ENCODE data around the gene RAE1.

RAE1 gene

DNA sequence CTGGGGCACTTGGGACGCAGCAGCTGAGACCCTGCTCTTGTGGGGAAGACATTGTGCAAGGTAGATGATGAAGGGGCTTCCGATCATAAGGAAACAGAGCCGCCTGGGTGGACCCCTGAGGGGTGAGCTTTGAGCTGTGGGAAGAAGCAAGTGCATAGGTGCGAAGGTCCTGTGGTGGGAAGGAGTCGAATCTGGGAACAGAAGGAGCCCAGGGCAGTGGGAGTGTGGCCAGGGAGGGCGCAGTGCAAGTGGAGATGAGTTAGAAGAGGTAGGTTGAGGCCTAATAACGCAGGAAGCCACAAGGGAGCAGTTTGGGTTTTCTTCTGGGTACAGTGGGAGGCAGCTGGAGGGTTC lies 50.5 kb downstream of the RAE1 start:
- no peak for DNase-seq

DNA sequence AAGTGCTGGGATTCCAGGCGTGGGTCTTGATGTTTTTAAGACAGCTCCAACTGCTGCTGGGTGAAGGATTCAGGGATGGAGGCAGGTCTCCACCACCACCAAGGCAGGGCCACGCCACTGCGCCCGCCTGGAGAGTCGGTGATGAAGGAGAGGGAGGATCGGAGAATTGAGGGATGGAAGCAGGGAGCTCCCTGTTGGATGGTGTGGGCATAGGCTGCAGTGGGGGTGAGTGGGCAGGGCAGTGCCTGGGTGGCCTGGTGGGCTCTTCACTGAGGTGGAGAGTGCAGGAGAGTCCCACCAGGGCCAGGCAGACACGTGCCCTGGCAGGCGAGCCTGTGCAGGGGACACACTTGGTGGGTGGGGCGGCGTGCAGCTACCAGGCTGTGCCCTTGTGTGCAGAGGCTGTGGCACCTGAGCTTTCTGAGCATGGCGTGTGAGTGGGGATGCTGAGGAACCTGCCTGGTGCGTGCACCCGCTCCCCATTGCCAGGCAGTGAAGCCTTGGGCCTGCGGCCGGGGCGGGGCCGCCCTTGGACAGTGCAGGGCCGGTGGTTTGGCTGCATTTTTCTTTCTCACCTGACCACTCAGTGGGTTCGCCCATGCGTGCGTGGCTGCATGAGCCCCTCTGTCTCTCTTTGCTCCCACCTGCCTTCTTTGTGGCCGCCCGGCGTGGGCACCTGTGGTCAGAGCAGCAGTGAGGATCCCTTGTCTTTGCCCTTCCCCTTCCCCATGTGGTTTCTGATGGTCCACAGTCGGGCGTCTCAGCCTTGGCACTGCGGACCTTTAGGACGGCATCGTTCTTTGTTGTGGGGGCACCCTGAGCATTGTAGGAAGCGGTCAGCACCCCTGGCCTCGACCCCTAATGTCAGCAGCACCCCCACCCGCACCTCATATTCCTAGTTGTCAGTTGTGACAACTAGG lies 51.4 kb downstream of the RAE1 start:
- no peak for DNase-seq

DNA sequence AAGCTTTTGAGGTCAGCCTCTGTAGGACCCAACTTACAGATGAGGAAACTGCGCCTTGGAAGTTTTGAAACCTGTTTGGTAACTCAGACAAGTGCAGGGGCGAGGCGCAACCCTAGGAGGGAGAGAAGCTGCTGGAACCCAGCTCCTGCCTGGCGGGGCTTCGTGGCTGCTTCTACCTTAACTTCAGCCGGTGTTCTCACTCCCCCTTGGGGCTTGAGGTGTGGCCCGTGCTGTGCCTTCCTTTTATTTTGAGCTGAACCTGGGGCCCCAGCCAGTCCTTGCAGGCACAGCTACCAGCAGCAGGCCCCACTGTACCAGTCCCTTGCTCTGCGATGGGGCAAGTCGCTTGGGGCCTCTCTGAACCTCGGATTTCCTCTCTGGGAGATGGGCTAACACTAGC lies 52.2 kb downstream of the RAE1 start:
- no peak for DNase-seq

DNA sequence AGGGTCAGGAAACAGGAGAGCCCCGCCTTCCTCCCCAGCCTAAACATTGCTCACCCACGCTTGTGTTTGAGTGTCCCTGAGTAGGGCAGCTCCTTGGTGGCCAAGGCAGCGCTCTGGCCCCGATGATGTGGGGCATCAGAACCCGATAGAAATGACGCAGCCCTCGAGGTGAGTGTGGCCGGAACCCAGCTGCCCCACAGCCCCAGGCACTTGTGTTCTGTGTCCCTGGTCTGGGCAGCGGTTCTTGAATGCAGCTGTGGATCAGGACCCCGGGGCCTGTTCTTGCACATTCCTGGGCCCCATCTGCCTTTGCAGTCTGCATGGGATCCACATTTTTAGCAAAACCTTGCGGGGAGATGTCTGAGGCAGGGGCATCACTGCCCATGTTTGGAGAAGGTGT lies 53.0 kb downstream of the RAE1 start:
- DNase-seq: no peak

DNA sequence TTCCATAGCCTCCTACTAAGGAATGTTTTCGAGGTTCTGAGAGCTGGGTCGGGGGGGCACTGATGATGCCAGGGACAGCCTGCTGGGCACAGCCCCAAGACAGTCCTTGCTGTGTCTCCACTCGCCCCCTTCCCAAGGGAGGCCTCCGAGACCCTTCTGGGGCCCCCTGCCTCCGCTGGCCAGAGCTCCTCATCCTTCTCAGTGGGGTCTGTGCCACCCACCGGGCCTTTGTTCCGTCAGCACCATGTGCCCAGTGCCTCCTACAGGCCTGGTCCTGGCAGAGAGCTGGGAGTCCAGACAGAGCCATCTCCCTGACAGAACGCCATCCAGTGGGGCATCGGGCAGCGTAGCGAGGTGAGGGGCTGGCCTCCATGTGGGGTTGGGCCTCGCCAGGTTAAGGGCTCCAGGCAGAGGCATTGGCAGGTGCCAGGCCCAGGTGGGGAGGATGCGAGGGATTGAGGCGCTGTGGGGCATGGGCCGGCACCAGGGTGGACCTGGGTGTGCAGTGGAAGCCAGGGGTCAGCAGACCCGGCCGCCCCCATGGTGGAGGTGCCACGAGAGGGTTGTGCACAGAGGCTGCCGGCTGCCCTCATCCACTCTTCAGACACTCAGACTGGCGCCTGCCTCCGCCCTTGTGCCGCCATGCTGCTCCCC lies 53.5 kb downstream of the RAE1 start:
- DNase-seq: no peak

DNA sequence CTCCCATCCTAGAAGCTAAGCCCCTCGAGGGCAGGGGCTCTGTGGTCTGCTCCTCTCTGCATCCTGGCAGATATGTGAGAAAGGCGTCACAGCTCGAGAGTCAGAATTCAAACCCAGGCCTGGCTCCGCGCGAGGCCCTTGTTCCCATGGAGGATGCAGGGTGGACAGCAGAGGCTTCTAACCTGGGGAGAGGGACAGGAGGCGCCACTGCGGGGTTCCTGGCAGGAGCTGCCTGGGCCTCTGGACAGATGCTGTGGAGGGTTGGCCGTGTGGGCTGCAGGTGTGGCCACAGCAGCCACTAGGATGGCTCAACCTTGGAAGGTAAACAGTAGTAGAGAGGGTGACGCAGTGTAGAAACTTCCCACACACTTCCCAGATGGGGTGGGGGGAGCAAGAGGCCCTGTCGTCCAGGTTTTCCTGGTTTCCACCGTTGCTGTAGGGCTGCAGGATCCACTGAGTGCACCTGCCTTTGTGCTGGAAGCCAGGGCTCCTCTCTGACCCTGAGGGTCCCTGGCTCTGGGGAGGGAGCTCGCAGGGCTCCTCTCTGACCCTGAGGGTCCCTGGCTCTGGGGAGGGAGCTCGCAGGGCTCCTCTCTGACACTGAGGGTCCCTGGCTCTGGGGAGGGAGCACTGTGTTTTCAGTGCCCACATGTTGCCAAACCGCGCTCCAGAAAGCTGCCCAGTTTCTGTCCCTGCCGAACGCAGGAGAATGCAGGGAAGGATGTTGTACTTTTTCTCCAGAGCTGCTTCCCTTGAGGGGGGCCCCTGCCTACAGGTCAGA lies 54.4 kb downstream of the RAE1 start:
- no peak for DNase-seq

DNA sequence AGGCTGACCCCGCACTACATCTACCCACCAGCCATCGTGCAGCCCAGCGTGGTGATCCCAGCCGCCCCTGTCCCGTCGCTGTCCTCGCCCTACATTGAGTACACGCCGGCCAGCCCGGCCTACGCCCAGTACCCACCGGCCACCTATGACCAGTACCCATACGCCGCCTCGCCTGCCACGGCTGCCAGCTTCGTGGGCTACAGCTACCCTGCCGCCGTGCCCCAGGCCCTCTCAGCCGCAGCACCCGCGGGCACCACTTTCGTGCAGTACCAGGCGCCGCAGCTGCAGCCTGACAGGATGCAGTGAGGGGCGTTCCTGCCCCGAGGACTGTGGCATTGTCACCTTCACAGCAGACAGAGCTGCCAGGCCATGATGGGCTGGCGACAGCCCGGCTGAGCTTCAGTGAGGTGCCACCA lies 56.5 kb downstream of the RAE1 start:
- DNase-seq: no peak

DNA sequence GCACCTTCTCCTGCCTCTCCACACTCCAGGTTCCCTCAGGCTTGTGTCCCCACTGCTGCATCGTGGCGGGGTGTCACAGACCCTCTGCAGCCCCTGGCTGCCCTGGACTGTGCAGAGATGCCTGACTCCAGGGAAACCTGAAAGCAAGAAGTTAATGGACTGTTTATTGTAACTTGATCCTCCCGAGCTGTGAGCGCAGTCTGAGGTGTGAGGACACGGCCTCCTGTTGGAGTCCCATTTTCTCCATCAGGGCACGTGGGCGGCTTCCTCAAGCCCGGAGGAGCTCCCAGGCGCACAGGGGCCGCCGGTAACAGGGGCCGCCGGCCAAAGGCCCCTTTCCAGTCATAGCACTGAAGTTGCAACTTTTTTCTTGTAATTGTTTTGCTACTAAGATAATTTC lies 57.1 kb downstream of the RAE1 start:
- DNase-seq: no peak

DNA sequence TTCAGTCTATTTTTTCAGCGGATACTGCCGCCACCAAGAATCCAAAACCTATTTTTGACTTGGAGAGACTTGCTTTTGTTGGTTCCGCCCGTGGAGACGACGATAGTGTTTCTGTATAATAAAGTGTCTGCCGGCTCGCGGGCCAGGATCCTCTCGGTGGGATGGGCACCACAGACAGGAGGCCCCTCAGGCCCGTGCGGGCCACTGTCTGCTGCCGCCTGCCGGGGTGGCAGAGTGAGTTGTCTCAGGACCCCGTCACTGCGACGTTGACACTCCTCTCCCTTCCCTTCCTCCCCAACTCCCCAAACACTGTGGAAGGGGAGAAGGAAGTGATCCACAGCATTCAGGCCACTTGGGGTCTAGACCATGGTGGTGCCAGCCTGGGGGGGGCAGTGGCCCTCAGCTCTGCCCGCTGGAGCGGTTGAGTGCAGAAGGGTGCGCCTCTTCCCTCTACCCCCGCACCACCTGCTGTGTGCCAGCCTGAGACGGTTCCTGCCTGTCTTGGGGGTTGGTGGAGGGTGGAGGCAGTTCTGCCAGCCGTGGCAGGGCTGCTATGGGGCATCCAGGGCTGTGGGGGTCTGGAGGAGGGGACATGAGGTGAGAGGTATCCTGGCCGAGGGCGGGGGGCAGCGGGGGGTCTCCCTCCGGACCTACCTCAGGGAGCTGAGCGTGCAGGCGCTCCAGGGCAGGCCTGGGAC lies 57.6 kb downstream of the RAE1 start:
- DNase-seq: no peak

DNA sequence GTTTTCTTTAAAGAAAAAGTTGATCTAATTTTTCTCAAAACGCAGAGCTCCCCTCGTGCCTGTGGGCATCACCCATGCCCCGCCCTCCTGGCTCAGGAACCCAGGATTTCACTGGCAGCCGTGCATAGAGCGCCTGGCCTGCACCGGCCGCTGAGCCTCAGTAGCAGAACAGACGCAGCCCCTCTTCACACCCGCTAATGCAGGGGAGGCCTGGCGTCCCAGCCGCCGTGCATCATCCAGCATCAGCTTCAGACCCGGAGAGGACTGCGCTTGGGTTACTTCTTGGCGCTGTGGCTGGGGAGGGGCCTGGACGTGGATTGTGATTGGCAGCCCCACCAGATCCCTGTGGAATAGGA lies 58.2 kb downstream of the RAE1 start:
- no peak for DNase-seq

DNA sequence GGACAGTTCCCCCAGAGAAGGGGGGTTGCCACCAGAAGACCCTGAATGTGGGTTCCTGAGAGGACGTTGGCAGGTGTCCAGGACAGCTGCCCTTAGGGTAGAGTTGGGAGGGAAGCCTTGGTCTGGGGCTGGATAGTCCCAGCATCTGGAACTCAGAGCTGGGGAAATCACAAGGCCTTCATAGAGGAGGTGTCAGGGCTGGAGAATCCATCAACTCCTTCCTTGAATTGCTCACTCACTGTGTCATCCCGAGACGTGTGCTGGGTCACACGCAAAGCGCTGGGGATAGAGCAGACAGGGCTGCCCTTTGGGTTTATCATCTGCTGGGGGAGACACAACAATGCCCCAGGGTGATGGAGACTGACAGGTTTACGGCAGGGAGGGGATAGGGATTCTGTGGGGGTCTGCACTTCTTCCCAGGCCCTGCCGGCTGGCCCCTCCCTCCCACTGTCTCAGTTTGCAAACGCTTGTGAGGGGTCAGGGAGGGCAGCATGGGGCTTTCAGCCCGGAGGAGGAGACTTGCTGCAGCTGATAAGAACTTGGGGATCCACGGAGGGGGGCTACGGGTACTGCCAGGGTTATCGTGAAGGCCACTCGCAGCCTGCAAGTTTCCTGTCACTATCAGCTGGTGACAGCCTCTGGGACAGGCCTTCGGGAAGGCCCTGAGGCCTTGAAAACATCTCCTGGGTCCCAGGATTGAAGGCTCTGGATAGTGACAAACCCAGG lies 58.8 kb downstream of the RAE1 start:
- no peak for DNase-seq

DNA sequence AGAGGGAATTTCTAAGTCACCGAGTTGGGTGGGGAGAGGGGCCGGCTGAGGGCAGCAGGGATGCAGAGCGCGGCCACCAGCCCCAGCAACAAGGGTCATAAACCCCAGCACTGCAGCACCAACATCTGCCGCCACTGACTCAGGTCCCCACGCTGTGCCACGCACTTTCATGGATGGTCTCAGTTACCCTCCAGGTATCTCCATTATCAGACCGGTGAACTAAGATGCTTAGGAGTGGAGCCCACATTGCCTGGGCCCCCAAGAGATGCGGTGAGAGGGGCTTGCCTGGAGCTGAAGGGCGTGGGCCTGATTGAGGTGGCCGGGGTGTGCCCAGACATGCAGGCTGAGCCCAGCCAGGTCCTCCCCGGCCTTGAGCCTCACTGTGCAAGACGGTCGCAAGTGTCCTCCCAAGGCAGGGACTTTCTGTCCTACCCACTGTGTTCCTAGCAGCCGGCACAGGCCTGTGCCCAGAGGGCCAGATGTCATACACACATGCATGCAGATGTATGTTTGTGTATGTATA lies 59.4 kb downstream of the RAE1 start:
- no peak for DNase-seq

DNA sequence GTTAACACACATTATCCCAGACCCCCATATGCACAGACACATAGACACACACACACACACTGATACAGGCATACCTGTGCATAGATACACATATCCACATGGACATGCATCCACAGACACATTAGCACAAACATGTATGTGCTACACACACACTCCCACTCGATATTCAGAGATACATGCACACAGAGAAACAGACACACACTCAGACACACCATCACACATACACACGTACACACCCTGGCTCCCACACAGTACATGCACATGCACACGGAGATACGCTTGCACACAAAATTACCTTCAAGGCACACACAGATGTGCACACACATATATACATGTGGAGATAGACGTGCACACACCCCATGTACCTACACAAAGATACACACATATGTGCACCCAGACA lies 59.9 kb downstream of the RAE1 start:
- DNase-seq: no peak

DNA sequence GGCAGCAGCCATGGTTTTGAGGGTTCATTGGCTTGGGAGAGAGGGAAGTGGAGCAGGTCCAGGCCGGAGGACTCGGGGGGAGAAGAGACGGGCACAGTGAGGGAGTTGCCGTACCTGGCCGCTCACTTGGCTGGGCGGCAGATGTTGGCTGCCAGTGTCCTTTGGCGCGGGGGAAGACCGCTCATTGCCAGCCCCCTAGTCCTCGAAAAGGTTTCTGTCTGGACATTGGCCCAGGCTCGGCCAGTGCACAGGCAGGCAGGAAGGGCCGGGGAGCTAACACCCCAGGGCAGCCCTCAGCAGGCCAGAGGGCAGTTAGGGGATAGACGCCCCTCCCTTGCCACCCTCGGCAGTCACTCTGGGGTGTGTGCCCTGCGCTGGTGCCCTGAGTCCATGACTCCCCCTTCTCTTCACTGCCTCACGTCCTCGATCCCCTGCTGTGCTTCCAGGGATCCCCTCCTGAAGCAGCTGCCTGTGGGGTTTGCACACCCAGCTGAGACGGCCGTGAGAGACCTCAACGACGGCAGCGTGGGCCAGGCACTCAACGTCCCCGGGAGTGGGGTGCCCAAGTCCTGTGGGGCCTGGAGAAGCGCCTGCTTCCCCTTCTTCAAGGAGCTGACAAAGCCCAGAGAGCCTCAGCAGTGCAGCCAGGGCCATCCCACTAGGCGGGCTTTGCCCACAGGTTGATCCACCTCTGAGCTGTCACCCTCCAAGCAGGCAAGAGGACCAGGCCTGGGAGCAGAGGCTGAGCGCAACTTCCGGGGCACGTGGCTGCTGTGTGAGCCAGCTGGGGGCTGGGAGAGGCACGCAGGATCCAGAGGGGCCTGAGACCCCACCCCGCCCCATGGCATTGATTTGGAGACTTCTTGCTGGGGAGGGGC lies 60.6 kb downstream of the RAE1 start:
- no peak for DNase-seq

DNA sequence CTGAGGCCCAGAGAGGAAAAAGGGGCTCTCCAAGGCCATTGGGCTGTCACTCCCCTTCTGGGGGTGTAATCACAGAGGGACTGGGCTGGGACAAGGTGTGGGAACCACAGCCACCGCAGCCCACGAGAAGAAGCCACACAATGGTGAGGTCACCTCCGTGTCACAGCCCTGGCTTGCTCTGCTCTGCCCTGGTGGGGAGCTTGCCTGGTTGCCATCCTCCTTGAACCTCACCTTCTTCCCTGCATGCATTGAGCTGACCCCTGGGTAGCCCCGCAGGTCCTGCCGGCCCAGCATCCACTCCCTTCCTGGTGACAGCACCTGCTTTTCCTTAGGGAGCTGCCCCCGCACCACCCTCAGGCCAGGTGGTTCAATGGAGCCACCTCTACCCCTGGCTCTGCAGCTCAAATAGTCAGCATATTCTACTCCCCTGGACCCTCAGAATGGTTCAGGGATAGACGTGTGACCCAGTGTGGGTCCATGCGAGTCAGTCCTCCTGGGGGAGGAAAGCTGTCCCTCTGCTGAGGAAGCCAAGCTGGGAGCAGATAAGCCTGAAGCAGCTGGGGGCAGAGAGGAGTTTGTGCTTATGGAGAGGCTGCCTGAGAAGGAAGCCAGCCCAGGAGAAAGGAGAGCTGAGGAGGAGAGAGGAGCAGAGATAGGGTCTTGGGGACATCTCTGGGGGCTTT lies 61.4 kb downstream of the RAE1 start:
- no peak for DNase-seq

DNA sequence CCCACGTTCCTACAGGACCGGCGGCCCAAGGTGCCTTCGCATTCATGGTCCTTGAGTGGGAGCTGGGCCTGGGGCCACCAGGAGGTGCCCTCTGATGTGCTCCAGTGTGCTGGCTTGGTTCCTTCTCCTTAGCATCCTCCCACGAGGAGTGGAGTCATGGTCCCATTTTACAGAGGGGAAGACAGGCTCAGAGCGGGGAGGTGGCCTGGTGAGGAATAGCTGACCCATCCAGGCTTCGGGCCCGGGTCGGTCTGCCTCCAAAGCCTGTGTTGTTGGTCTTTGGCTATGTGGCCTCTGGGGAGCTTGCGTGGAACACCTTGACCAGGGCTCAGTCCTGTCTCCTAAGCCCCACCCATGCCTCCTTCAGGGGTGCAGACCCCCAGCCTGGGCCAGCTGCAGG lies 62.9 kb downstream of the RAE1 start:
- DNase-seq: no peak

DNA sequence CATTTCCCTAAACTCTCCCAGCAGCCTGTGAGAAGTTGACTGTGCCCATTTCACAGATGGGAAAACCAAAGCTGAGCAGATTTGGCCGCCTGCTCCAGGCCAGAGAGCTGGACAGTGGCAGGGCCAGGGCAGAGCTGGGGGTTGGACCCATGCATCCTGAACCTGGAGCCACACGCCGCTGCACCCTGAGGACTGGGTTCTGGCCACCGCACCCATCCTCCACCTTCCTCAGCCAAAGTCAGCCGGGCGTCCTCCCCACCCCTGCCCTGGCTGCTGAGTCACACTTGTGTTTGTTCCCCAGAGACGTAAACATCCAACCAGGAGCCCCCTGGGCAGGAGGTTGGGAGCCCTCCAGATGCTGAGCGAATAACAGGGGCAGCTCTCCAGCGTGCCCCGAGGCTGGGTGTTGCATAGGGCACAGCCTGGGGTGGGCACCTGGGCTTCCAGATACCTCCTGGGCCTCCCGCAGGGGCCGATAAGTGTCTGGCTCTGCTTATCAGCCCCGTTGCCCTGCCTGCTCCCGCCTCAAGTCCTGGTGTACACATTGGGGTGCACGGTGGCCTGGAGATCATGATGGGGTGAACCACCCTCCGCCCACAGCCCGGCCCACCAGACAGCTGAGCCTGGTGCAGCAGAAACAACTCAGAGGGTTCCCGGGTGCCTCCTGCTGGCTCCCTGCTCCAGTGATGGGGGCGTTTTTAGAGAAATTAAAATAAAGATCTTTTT lies 64.0 kb downstream of the RAE1 start:
- DNase-seq: no peak

DNA sequence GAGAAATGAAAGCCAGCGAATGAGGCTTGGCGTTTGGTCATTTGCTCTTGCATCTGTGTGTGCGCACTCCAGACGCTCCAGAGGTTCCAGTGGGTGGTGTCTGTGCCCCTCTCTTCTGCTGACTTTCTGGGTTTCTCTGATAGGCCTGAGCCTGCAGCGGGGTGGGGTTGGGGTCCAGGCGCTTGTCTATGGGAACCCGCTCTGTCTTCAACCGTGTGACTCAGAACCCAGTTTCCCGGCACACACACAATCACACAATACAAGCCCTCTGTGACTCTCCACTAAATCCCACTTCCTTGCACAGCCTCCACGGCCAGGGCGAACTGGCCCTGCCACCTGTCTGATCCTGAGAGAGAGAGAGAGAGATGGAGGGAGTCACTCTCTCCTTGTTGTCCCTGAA lies 64.7 kb downstream of the RAE1 start:
- DNase-seq: no peak

DNA sequence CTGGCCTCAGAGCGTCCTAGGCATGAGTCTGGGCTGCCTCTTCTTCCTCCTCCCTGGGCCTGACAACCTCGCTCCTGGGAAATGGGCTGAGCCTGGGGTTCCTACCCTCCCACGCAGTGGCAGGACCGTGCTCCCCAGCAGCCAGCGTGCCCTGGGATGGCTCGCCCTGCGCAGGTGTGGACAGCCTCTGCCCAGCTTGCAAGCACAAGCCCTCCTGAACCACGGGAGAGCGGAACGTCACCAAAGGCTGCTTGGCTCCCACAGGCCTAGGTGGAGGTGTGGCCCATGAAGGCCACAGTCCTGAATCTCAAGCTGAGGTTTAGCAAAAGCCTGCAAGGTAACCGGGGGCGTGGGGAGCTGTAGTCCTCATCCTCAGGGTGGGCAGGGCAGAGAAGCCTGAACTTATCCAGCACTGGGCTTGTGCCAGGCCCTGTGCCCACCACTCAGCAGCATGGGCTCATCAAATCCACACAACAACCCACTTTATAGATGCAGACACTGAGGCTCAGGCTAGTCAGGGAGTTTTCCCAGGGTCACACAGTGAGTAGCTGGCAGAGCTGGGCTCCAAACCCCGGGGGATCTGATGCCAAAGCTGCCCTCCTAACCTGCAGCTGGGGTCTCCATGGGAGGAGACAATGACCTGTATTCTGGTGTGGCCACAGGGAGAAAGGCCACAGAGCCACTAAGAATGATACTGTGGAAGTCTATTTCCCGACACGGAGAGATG lies 65.4 kb downstream of the RAE1 start:
- no peak for DNase-seq
